KOPT-K1 (cell line): ENCODE data around the gene NPIPA3.
"Not testable (repeated sequence)": the region's sequence is repeated elsewhere in the genome, so short reads cannot be mapped to it uniquely, and the experiment has no call there.

Source experiments
- H3K27ac ChIP-seq: fragments of 200-600 bp; sonication (generic); 2 replicates; pipeline ENCODE4 v1.5.1; 2016; ENCODE audit warnings: antibody characterized with exemption, mild to moderate bottlenecking, low read depth, low read length; ENCODE audit not compliant: poor library complexity, severe bottlenecking
- H3K36me3 ChIP-seq: fragments of 200-600 bp; sonication (generic); 2 replicates; pipeline ENCODE4 v1.5.1; 2017; ENCODE audit warnings: antibody characterized with exemption, mild to moderate bottlenecking, low read length, moderate library complexity; ENCODE audit not compliant: insufficient read depth
- H3K9me3 ChIP-seq: fragments of 200-600 bp; sonication (generic); 2 replicates; pipeline ENCODE4 v1.5.1; 2017; ENCODE audit warnings: antibody characterized with exemption, low read length, mild to moderate bottlenecking; ENCODE audit not compliant: insufficient read depth, poor library complexity, severe bottlenecking

The NPIPA3 gene

GRCh38 chr16:14703156-14704011, at the start of gene NPIPA3:
TSS of gene NPIPA3 (plus strand) at chr16:14703411. CDS start at chr16:14708944, 5,533 bp downstream.
- not testable (repeated sequence) for H3K27ac ChIP-seq, H3K9me3 ChIP-seq, H3K36me3 ChIP-seq

- no peaks in the 10 kb centered on the region for H3K9me3 ChIP-seq
- H3K36me3 ChIP-seq: peaks cover 93% of the 10 kb centered on the region
- peak overlapping the region; percentile 27 for H3K27ac ChIP-seq
These were observed 45.1 kb upstream of the NPIPA3 start for GRCh38 chr16:14658063-14658462.

DNA sequence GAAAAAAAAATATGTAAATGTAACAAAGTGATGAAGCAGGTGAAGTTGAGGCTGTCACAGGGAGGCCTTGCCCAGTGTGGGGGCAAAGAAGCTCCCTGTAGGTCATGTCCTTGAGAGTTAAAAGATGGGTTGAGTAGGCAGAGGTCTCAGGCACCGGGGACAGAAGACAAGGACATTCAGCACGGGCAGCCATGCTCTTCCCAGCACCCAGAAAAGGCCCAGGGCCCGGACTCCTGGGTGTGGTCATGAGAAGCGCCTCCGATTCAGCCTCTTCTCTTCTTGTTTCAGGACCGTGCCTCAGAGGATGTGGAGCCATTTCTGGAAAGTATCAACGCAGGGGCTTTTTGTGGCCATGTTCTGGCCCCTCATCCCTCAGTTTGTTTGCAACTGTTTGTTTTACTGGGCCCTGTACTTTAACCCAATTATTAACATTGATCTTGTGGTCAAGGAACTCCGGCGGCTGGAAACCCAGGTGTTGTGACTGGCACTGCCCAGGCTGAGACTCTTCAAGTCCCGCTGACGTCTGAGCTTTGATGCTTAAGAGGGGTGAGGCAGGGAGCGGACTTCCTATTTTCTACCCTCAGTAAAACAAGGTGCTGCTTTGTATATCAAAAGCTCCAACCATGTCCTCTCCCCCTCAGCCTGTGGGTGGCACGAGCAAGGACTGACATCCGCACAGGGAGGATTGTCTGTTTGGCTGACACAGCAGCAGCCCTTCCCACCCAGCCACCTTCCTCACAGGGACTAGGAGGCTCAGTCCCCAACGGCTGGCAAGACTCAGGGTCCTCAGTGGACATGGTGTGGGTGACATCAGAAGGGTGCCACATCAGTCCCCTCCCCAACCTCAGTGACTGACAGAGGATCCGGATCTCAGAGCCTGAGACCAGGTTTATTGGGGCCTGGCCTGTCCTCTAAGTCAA, 35.6 kb upstream of the NPIPA3 start:
- Histone ChIP-seq H3K9me3 (no peaks in the 10 kb centered on the region), H3K27ac (no peak overlapping the region), H3K36me3 (peaks cover 74% of the 10 kb centered on the region)

GRCh38 chr16:14668556-14669223, 34.5 kb upstream of the NPIPA3 start:
- Histone ChIP-seq H3K9me3 (no peaks in the 10 kb centered on the region), H3K27ac (no peak overlapping the region), H3K36me3 (peaks cover 63% of the 10 kb centered on the region)

GRCh38 chr16:14669776-14670175, 33.4 kb upstream of the NPIPA3 start:
- H3K36me3 ChIP-seq: peaks cover 52% of the 10 kb centered on the region
- H3K9me3 ChIP-seq: no peaks in the 10 kb centered on the region
- H3K27ac ChIP-seq: no peak overlapping the region

DNA sequence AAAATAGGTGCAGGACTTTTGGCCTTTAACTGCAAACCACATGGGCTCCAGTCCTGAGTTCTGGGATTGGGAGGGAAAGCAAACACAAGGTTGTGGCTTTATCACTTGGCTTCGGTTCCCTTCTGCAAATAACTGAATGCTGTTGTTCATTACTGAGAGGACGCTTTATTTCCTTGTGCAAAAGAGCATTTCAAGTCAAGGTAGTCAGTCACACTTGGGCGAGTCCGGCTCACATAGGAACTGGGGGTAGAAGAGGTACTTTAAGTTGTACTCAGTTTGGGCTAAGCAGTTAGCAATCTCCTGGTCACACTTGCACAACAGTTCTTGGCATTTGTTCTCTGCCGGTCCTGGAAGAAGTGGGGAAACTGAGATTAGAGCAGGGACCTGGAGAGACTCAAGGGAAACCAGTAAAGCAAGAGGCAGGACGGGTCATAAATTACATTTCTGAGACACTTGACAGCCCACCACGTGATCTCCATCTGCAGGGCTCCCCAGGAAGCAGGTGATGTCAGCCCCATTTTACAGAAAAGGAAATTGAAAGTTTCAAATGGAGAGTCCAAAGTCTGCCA, 30.7 kb upstream of the NPIPA3 start:
- peaks cover 25% of the 10 kb centered on the region for H3K36me3 ChIP-seq
- H3K9me3 ChIP-seq: no peaks in the 10 kb centered on the region
- no peak overlapping the region for H3K27ac ChIP-seq

- no peaks in the 10 kb centered on the region for H3K36me3 ChIP-seq
- no peaks in the 10 kb centered on the region for H3K9me3 ChIP-seq
- no peak overlapping the region for H3K27ac ChIP-seq
These were observed 26.6 kb upstream of the NPIPA3 start for GRCh38 chr16:14676633-14677032.

DNA sequence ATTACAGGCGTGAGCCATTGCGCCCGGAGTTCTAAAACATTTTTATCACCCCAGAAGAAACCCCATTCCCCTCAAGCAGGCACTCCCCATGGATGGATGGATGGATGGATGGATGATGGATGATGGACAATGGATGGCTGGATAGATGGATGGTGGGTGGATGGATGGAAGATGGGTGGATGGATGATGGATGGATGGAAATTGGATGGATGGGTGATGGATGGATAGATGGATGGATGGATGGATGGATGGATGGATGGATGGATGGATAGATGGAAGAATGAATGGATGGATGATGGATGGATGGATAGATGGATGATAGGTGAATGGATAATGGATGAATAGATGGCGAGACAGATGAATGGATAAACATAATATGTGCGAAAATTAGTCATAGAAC, 25.6 kb upstream of the NPIPA3 start:
- Histone ChIP-seq H3K27ac (no peak overlapping the region), H3K36me3 (no peaks in the 10 kb centered on the region), H3K9me3 (no peaks in the 10 kb centered on the region)

DNA sequence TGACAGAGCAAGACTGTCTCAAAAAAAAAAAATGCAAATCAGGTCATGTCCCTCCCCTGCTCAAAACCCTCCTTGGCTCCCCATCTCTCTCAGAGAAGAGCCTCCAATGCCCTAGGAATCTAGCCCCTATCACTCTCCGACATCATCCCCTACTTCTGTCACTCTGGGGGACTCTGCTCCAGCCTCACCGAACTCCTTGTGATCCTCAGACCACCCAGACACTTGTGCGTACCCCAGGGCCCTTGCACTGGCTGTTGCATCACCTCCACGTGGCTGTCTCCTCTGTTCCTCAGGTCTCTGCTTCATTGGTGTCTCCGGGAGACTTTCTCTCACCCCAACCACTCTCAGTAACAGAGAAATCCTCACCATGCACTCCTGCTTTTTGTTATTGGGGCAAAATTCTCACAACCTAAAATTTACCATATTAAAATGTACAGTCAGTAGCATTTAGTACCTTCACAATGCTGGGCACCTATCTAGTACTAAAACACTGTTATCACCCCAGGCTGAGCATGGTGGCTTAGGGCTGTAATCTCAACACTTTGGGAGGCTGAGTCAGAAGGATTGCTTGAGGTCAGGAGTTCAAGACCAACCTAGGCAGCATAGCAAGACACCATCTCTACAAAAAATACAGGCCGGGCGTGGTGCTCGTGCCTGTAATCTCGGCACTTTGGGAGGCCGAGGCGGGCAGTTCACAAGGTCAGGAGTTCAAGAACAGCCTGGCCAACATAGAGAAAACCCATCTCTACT, 24.3 kb upstream of the NPIPA3 start:
- no peaks in the 10 kb centered on the region for H3K9me3 ChIP-seq
- no peak overlapping the region for H3K27ac ChIP-seq

GRCh38 chr16:14680396-14680795, 22.8 kb upstream of the NPIPA3 start:
- H3K27ac ChIP-seq, H3K36me3 ChIP-seq, H3K9me3 ChIP-seq: not testable (repeated sequence)

More for the DNA sequence above, 24.3 kb upstream of the NPIPA3 start:
- no peaks in the 10 kb centered on the region for H3K36me3 ChIP-seq

- H3K36me3 ChIP-seq: no peaks in the 10 kb centered on the region
- H3K27ac ChIP-seq: no peak overlapping the region
- H3K9me3 ChIP-seq: no peaks in the 10 kb centered on the region
These were observed 22.1 kb upstream of the NPIPA3 start for GRCh38 chr16:14681115-14681514.

- Histone ChIP-seq H3K27ac (no peak overlapping the region), H3K9me3 (no peaks in the 10 kb centered on the region), H3K36me3 (no peaks in the 10 kb centered on the region)
These were observed 21.1 kb upstream of the NPIPA3 start for GRCh38 chr16:14682121-14682520.

GRCh38 chr16:14685870-14686793, 17.1 kb upstream of the NPIPA3 start:
- not testable (repeated sequence) for H3K9me3 ChIP-seq, H3K36me3 ChIP-seq, H3K27ac ChIP-seq
